ENCODE results near the gene MBD3L2B.
"Not testable (repeated sequence)": the region's sequence is repeated elsewhere in the genome, so short reads cannot be mapped to it uniquely, and the experiment has no call there.

MBD3L2B gene

GRCh38 chr19:7021331-7021730 lies at the start of gene MBD3L2B:
Gene MBD3L2B, minus strand, starts transcription at chr19:7021431. Its CDS starts 34 bp downstream, at chr19:7021397.
- DNase-seq, result not testable (repeated sequence)

- no peak for DNase-seq
Observed at GRCh38 chr19:7069904-7070226, 48.6 kb upstream of the MBD3L2B start.

GRCh38 chr19:7069042-7069903 lies 48.0 kb upstream of the MBD3L2B start, which contains the start of gene ZNF557:
Gene ZNF557, plus strand, starts transcription at chr19:7069703. Its CDS starts 5,372 bp downstream, at chr19:7075075.
- peak; percentile 99 for DNase-seq

- DNase-seq, result no peak
Observed at GRCh38 chr19:7068599-7068998, 47.4 kb upstream of the MBD3L2B start.

- no peak for DNase-seq
Observed at GRCh38 chr19:7067716-7068115, 46.5 kb upstream of the MBD3L2B start.

GRCh38 chr19:7067122-7067521 lies 45.9 kb upstream of the MBD3L2B start:
- not testable (repeated sequence) for DNase-seq

GRCh38 chr19:7063764-7064418 lies 42.7 kb upstream of the MBD3L2B start:
- DNase-seq, result no peak

GRCh38 chr19:7063339-7063738 lies 42.1 kb upstream of the MBD3L2B start:
- DNase-seq, result no peak

- DNase-seq, result not testable (repeated sequence)
Observed at GRCh38 chr19:7059977-7060376, 38.7 kb upstream of the MBD3L2B start.

- not testable (repeated sequence) for DNase-seq
Observed at GRCh38 chr19:7058576-7058975, 37.3 kb upstream of the MBD3L2B start, which contains the start of gene MBD3L3. Gene MBD3L3, minus strand, starts transcription at chr19:7058676. Its CDS starts 71 bp downstream, at chr19:7058605.

GRCh38 chr19:7056371-7056770 lies 35.1 kb upstream of the MBD3L2B start:
- not testable (repeated sequence) for DNase-seq

- DNase-seq, result not testable (repeated sequence)
Observed at GRCh38 chr19:7055679-7056078, 34.4 kb upstream of the MBD3L2B start.

- not testable (repeated sequence) for DNase-seq
Observed at GRCh38 chr19:7054635-7055368, 33.6 kb upstream of the MBD3L2B start.

- not testable (repeated sequence) for DNase-seq
Observed at GRCh38 chr19:7052896-7053295, 31.7 kb upstream of the MBD3L2B start.

GRCh38 chr19:7051421-7051820 lies 30.2 kb upstream of the MBD3L2B start:
- not testable (repeated sequence) for DNase-seq

GRCh38 chr19:7049021-7049420 lies 27.8 kb upstream of the MBD3L2B start, which contains the start of gene MBD3L2:
Gene MBD3L2, plus strand, starts transcription at chr19:7049321. Its CDS starts 53 bp downstream, at chr19:7049374.
- DNase-seq, result not testable (repeated sequence)

GRCh38 chr19:7041563-7041962 lies 20.3 kb upstream of the MBD3L2B start:
- DNase-seq, result not testable (repeated sequence)

- DNase-seq, result not testable (repeated sequence)
Observed at GRCh38 chr19:7040079-7040478, 18.8 kb upstream of the MBD3L2B start, which contains the start of gene MBD3L4. Gene MBD3L4, minus strand, starts transcription at chr19:7040179. Its CDS starts 35 bp downstream, at chr19:7040144.

GRCh38 chr19:7030278-7030677 lies 9.0 kb upstream of the MBD3L2B start, which contains the start of gene MBD3L5:
Gene MBD3L5, plus strand, starts transcription at chr19:7030578. Its CDS starts 34 bp downstream, at chr19:7030612.
- DNase-seq, result not testable (repeated sequence)

- not testable (repeated sequence) for DNase-seq
Observed at GRCh38 chr19:7028790-7029189, 7.6 kb upstream of the MBD3L2B start.

GRCh38 chr19:7018828-7019227 lies 2.4 kb downstream of the MBD3L2B start:
- no peak for DNase-seq

GRCh38 chr19:7013678-7014077 lies 7.6 kb downstream of the MBD3L2B start:
- no peak for DNase-seq
